Measurements from ENCODE around the gene DGKD.

Gene DGKD

DNA sequence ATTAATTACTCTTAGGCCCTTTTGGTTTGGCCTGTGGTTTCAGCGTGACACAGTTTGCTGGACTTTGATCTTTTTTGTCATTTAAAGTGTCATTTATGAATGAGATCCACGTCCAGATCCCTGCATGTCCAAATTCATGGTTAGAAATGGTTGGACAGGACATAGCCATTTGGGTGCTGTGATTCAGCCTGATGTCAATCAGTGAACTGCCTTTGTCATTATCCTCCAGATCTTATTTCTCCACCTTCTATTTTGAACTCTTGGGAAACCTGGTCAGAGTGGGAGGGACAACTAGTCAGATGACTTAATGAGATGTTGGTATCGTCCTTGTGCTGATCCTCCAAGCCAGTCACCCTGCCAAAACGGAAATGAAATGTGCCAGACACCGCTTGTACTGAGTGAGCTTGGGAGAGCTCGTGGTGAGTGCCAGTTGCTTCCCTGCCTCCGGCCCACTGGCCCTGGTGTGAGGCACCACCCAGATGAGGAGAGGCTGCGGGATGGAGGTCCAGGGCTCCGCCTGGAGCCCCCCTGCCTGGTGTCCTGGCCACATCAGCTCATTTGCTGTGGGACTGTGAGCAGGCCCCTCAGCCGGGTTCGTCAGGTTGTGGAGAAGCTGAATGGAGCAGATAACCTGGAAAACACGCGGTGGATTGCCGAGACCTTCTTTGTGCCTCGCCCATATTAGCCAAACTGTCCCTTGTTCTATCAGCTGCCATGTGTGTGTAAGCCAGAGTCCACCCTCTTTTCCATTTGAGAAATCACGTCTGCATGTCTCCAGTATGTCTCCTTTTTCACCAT lies 70.1 kb downstream of the DGKD start:
- no peak for DNase-seq (ENCODE audit: low read depth in 3 of 3, low spot score in 1 of 3)

GRCh38 chr2:233426619-233427342 lies 72.5 kb downstream of the DGKD start:
- peak in 1 of 3 donors; percentile 37 for DNase-seq (ENCODE audit: low read depth in 3 of 3, low spot score in 1 of 3)

DNA sequence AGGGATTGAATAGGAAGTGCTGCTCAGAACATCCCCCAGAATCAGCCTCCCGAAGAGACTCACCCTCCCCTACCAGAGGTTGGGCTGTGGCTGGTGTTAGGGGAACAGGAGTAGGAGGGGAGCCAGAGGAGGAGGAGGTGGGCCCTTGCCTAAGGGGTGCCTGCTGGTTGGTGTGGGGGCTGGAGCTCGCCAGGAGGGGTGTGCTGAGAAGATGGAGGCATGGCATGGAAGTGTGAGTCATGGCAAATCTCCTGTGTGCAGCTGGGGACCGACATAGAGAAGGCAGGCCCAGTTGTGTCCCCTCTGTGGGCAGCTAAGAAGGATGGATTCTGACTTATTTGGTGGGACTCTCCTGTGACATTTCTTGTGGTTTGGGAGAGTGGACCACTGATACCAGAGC lies 73.7 kb downstream of the DGKD start:
- DNase-seq (ENCODE audit: low read depth in 3 of 3, low spot score in 1 of 3), result no peak

DNA sequence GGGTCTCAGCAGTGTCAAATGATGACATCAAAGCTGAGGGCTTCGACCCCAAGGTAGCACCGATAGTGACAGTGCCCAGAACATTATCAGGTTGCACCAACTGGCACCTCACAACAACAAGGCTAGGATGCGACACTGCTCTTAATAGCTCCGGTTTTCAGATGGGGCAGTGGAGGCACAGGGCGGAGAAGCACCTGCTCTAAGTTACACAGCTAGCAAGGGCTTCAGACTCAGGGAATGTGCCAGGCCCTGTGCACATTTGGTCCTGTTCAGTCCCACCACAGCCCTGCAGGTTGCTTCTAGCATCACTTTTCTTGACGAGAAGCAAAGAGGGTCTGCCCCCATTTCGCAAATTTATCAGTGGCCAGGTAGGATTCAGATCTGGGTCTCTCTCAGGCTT lies 74.1 kb downstream of the DGKD start:
- DNase-seq (ENCODE audit: low read depth in 3 of 3, low spot score in 1 of 3), result no peak

- no peak for DNase-seq (ENCODE audit: low read depth in 3 of 3, low spot score in 1 of 3)
Measured at GRCh38 chr2:233429175-233429897, 75.0 kb downstream of the DGKD start.

GRCh38 chr2:233430081-233430480 lies 75.8 kb downstream of the DGKD start:
- no peak for DNase-seq (ENCODE audit: low read depth in 3 of 3, low spot score in 1 of 3)

DNA sequence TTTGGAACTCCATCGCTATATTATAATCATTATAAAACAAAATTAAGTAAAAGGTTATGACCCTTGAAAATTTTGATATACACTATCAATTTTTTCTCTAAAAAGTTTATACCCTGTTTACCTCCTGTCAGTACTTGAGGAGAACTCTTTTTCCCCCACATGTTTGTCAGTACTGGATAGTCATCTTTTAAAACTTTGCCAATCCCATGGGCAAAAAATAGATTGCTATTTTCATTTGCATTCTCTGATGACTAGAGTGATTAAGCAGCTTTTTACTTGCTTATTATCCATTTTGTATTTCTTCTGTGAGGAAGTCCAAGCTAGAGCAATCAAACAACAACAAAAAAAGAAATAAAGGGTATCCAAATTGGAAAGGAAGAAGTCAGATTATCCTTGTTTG lies 76.4 kb downstream of the DGKD start:
- no peak for DNase-seq (ENCODE audit: low read depth in 3 of 3, low spot score in 1 of 3)

GRCh38 chr2:233433029-233433428 lies 78.7 kb downstream of the DGKD start:
- DNase-seq (ENCODE audit: low read depth in 3 of 3, low spot score in 1 of 3), result no peak

- DNase-seq (ENCODE audit: low read depth in 3 of 3, low spot score in 1 of 3), result no peak
Measured at GRCh38 chr2:233433794-233434193, 79.5 kb downstream of the DGKD start.

DNA sequence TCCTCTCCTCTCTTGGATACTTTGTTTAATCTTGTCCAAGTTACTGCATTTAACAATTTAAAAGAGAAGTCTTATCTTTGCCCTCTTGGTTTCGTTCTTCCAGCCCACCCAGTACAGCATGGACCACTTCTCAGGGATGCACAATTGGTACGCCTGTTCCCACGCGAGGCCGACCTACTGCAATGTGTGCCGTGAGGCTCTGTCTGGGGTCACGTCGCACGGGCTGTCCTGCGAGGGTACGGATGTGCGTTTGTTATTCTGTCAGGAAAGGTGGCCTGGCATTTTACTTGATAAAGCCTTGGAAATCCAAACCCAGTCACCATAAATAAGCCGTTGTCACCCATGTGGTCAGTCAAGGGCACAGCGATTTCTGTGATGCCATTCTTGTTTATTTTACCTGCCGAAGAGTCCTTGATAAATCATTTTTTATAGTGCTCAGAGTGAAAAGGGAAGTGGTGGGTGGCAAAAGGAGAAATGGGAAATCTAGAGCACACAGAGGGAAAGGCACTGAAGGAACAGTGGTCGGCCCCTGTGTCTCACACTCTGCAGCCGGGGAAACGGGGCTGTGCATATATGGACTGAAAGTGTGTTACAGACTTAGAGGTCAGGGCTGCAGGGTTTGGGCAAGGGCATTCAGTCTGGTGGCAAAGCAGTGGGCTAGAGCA lies 80.5 kb downstream of the DGKD start:
- no peak for DNase-seq (ENCODE audit: low read depth in 3 of 3, low spot score in 1 of 3)

DNA sequence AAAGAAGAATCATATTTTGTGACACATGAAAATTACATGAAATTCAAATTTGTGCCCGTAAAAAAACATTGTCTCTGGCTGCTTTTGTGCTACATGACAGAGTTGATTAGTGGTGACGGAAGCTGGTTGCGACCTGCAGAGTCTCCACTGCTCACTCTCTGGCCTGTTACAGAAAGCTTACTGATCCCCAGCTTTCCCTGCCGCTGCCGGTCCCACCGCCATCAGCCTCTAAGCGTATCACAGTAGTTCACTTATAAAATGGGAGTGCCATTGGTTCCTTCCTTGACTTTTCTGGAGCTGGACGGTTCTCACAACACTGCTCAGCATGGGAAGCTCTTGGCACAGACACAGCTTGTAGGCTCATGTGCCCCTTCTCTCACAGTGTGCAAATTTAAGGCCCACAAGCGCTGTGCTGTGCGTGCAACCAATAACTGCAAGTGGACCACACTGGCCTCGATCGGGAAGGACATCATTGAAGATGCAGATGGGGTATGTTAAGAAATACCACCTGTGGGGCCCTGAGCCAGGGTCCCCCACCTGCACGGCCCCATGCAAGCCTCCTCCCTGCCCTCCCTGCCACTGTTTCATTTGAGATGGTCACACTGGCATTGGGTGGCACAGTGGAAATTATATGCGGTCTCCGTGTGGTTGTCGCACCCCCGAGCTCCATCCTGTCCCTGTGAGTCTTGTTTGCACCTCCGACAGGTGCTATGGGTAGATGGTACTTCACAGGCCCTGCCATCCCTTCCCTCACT lies 81.3 kb downstream of the DGKD start:
- no peak for DNase-seq (ENCODE audit: low read depth in 3 of 3, low spot score in 1 of 3)

DNA sequence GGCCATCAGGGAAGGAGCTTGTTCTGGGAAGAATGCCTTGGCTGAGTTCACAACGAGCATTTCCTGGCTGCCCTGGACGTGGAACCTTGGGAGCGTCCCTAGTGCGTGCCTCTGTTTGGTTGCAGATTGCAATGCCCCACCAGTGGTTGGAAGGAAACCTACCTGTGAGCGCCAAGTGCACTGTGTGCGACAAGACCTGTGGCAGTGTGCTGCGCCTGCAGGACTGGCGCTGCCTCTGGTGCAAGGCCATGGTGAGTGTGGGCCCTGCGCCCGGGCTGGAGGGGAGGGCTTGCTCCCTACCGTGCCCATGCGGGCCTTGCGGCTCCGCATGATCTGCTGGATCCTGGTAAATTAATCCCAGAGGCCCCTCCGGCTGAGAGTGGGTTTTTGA lies 81.9 kb downstream of the DGKD start:
- no peak for DNase-seq (ENCODE audit: low read depth in 3 of 3, low spot score in 1 of 3)

DNA sequence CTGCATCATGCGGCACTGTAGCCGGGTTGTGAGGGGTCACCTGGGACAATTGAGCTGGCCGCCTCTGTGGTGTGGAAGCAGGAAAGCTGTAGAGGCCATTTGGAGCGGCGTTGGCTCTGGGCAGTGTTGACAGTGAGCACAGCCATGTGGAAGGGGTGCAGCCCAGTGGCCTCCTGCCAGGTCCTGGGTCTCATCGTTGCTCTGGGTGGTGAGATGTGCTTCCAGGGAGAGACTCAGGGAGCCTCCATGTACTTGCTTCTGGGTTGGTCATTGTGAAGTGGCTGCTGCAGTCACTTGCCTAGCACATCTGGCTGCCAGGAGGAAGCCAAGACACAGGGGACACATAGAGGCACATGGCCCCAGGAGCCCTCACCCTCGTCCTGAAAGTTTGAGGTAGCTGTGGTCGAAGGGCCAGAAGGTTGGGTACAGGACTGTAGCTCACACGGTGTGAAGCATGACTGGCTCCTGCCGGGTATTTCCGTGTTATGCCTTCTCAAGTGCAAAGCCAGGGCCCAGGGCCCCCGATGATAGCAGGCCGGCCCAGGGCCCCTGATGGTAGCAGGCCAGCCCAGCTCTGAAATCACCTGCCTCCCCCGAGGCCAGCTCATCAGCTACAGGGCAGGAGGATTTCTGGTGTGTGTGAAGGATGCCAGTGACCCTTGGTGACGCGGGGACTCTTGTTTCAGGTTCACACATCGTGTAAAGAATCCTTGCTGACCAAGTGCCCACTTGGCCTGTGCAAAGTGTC lies 82.6 kb downstream of the DGKD start:
- DNase-seq (ENCODE audit: low read depth in 3 of 3, low spot score in 1 of 3), result no peak

DNA sequence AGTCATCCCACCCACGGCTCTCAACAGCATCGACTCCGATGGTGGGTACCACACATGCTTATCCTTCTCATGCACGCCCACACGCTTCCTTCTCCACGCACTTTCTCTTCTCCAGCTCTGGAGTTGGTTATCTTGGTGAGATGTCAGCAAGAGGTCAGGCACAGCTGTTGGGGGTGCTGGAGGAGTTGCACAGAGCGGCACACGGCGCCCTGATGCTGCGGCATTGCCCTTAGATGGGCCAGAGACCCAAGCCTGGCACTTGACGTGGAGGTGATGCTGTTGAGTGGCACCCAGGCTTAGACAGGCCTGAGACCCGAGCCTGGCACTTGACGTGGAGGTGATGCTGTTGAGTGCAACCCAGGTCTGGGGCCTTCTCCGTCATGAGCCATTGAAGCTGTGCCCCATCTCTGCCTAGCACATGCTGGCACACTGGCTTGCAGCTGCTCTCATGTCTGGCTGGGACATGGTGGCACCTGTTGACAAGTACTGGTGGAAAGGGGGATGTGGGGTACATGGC lies 83.2 kb downstream of the DGKD start:
- no peak for DNase-seq (ENCODE audit: low read depth in 3 of 3, low spot score in 1 of 3)

DNA sequence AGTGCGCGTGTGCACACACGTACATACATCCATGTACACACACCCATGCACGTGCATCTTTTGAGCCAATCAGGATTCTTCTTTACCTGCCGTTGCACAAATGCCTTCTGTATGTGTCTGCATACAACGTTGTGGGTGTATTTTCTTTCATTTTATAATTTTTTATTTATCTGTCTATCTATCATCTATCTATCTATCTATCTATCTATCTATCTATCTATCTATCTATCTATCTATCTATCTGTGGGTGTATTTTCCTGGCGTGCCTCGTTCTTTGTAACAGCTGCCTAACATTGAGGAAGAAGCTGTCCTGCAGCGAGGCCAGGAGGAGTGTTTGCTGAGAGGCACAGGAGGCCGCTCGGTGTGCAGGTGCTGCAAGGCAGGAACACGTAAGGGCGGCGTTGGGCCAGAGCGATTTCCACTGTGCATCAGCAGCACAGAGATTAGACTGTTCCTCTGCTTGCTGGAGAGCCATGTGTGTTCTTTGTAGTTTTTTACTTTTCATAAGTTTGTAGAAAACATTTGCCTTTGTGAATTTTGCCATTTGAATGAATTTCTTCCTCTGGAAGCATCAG lies 84.4 kb downstream of the DGKD start:
- no peak for DNase-seq (ENCODE audit: low read depth in 3 of 3, low spot score in 1 of 3)

GRCh38 chr2:233439191-233439590 lies 84.9 kb downstream of the DGKD start:
- no peak for DNase-seq (ENCODE audit: low read depth in 3 of 3, low spot score in 1 of 3)

DNA sequence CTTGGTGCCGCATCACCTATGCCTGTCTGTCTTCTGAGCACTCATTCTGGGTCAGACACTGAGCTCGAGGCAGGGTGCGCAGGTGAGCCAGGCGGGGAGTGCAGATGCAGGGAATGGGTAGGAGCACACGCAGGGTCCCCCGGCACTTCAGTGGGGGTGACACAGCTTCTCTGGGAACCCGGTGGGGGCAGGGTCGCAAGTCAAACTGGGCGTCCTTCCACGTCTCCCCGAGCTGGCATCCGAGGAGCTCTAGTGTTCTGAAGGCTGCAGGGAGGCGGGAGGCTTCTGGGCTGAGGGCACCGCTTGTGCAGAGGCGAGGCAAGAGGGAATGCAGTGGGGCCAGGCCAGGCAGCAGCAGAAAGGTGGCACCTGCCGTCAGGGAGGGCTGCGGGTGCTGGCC lies 86.0 kb downstream of the DGKD start:
- no peak for DNase-seq (ENCODE audit: low read depth in 3 of 3, low spot score in 1 of 3)

GRCh38 chr2:233440714-233441113 lies 86.4 kb downstream of the DGKD start:
- DNase-seq (ENCODE audit: low read depth in 3 of 3, low spot score in 1 of 3), result no peak

All from stimulated activated CD4-positive, alpha-beta T cell treated with anti-CD3 and anti-CD28 coated beads, TNF-alpha, amount 100 ng/mL, for 1 hour (primary cell).